Activated CD4-positive, CD25-positive, alpha-beta regulatory T cell treated with anti-CD3 and anti-CD28 coated beads, Interleukin-2, amount 50 U/mL, for 72 hours (primary cell): Measurements from ENCODE around the gene CRYBG2.

Experiments
- DNase-seq: peaks from one replicate; pipeline ENCODE4 v3.0.0; 2021

Gene CRYBG2

DNA sequence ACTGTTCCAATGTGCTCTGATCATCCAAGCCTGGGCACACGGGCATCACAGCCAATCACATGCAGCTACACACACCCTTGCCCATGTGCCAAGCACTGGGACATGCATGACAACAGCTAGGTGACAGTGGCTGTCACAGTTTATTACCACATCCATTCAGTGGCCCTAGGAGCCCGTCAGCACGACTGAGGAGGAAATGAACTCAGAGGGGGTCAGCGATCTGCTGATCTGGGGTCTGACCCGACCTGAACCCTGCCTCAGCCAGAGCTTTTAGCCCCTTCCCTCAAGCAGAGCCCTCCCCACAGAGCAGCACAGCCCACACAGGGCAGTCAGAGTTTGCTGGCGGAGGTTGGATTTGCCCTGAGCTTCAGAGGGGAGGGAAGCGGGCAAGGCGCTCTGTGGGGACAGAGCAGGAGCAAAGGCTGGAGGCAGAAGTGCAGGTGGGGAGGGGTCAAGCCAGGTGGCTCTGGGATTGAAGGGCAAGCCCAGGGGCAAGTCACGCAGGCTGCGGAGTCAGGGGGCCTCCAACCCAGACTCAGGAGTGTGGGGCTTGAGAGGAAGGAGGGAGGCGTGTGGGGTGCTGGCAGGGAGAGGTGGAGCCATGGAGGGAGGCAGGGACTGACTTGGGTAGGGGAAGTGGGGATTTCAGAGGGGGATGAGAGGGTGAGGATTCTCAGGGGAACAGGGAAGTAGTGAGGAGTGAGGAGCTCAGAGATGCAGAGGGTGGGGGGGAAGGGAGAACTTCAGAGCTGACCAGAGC is 63.6 kb downstream of the CRYBG2 start:
- no peak for DNase-seq

DNA sequence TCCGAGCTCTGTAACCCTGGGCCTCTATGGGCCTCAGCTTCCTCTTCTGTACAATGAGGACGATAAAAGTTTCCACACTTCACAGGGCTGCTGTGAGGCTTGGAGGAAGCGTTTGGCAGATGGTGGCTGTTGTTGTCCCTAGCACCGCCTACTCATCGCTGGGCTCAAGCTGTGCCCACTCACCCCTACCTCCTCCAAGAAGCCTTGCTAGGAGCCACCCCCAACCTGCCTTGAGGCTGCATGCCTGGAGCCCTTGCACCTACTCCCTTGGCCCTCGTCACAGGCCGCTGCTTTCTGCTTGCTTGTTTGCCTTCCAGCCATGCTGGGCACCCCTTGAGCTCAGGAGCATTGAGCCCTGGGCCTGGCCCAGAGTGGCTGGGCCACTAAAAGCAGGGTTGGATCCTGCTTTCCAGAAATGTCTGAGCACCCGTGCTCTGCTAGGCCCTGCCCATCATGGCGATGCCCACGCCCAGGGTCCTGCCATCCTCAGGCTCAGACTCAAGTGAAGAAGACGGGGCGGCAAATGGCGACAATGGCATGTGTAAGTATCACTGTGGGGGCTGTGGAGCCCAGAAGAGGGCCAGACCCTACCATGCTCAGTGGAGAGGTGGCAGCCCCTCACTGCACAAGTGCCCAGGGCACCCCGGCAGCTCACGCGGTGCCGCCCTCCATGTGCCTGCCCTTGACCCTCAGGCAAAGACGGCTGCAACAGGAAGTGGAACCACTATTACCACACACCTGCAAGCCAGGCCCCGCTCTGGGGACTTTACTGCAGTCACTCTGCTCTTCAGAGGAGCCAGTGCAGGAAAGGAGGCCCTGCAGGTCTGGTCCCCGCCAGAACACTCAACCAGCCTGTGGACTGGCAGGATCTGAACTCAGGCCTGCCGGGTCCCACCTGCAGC is 64.5 kb downstream of the CRYBG2 start:
- DNase-seq = peak; percentile 57

DNA sequence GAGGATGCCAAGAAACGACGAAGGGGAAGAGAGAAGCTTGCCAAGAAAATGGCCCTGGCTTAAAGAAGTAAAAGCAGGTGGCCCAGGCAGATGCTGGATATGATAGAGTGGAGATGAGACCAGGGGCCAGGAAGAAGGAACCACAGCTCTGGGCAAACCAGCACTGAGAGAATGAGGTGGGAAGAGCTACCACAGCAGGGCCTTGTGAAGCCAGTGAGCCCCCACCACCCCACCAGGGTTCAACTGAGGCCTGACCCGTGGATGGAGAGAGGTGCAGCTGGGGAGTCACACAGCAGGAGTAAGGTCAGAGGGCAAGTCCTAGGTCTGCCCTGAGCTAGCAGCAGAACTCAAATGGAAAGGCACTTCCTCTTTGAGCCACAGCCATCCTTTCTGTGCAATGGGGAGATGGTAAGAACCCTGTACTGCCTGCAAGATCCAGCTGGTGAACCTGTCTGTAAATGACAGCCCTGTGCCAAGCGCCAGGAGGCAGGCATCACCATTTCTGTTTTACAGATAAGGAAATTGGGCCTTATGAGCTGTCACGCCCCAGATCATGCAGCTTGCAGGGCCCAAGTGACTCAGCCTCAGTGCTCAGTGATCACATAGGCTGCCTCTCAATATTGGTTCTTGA is 65.5 kb downstream of the CRYBG2 start:
- peak; percentile 55 for DNase-seq

DNA sequence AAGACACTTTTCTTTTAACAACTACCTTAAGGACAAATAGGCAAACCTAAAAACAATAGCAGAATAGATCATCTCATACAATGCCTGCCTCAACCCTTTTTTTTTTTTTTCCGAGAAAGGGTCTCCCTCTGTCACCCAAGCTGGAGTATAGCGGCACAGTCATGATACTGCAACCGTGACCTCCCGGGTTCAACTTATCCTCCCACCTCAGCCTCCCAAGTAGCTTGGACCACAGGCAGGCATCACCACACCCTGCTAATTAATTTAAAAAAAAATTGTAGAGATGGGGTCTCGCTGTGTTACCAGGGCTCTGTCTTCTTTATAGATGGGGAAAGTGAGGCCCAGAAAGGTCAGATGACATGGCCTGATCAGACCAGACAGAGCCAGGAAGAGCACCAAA is 66.1 kb downstream of the CRYBG2 start:
- DNase-seq = no peak

DNA sequence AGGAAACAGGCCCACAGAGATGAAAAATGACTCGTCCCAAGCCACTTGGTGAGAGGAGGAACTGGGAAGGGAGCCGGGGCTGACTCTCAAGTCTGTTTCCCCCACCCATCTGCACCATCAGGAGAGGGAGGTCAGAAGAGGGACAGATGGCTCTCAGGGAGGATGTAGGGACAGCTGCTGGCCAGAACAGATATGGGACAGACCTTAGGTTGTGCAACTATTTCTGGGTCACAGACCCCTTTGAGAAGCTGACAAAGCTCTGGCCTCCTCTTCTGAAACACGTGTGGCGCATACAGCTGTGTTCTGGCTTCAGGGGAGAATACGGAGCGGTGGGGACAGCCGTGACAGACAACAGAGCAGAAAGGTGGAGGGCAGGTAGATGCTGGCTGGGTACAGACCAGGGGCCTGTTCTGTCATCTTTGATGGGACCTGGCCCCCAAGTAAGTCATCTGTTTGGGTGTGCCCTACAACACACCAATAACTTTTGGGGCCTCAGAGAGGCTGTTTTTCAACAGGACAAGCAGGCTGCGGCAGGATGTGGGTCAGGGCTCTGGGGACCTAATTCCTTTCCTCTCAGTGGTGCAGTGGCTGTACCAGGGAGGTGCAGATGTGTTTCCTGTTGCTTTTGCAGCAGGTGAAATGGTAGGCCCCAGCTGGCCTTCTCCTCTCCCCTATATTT is 66.8 kb downstream of the CRYBG2 start:
- DNase-seq = peak; percentile 61

DNA sequence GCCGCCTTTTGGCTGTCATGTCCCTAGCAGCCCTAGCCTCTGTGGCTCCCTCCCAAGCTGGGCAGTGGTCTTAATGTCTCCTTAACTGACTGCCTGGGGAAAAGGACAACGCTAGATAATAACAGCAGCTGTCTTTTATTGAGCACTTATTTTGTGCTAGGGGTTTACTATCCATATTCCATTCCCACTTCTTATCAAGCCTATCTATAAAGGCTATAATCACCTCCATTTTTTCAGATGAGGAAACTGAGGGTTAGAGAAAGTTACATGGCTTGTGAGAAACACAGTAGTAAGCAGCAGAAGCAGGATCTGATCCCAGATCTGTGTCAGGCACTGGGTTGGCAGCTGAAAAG is 67.9 kb downstream of the CRYBG2 start:
- no peak for DNase-seq

DNA sequence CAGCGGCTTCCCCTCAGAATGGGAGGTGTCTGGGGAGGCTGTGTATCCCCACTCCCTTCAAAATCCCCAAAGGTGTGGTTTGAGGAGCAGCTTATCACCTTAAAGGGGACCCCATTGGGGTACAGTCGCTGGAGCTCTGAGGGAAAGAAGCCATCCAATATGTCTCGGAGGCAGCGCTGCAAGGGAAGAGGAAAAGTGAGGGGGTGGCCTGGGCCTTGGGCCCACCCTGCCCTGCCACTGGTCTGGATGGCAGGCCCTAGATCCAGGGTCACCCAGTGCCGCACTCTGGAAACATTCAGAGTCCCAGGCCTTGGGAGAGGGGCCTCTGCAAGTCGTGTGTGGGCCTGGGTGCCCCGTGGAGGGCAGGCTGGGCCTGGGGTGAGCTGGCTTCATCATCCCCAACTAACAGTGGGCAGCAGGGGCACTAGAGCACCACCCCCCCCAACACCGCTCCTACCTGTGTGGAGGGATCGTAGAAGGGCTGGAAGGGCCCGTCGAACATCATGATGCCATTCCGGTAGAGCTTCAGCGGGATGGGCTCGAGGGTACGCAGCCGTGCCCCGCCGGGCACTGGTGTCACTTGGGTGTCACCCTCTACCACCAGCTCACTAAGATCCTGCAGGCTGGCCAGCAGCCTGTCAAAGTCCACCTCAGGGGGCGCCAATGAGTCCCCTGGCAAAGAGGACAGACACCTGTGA is 68.4 kb downstream of the CRYBG2 start:
- DNase-seq = no peak

DNA sequence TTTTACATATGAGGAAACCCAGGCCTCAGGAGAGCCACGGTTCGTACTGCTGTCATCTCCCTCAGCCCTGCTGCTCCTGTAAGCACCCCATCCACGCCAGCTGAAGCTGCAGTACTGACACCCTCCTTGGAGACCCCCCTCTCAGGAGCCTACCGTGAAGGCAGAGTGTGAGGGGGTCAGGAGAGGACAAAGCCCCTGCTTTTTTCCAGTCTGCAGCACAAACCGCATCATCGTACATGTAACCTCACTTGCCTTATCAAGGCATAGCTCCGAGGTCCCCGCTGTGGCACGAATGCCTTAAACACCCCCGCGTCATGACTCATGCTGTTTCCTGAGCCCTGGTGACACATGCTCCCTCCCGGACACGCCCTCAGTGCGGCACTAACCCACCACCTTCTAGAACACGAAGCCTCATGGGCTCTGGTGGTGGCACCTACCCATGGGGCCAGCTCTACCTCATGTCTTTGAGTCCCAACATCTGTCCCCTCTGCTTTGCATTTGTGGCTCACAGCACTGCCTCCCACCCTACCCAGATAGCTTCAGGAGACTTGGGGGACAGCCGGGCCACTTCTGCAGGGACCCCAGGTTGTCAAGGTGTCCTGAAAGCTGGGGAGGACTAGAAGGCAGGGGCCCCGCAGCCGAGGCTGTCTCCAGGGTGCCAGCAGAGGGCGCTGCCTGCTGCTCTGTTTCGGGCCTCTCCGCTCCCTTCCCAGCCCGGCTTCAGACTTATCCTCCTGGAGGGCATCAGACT is 69.2 kb downstream of the CRYBG2 start:
- peak; percentile 85 for DNase-seq

DNA sequence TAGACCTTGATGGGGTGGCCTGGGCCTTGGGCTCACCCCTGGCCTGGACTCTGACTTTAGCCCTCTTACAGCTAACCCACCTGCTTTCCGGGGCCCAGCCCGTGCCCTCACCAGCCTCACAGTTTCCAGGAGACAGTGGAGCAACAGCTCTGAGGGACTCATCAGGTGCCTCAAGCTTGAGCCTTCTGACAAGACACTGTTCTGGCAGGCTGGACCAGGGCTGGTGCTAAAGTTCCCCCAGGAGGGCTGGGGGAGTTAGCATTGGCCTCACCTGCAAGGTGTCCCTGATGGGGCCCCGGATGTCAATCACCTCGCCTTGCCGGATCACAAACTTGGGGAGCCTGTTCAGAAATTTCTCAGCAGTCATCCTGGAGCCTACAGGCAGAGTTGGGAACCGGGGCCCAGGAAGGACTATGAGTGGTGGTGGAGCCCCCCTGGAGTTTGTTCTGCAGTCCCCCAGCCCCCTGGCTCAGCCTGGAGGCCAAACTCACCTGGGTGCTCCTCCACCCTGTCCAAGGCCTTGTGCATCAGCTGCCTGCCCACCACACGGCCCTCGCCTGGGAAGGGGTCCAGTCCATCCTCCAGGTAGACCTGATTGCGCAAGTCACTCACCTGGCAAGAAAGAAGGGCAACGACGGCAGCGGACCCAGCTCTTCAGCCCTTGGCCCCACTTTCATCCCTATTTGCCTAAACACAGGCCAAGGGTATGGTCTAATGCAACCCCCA is 69.9 kb downstream of the CRYBG2 start:
- DNase-seq = no peak

DNA sequence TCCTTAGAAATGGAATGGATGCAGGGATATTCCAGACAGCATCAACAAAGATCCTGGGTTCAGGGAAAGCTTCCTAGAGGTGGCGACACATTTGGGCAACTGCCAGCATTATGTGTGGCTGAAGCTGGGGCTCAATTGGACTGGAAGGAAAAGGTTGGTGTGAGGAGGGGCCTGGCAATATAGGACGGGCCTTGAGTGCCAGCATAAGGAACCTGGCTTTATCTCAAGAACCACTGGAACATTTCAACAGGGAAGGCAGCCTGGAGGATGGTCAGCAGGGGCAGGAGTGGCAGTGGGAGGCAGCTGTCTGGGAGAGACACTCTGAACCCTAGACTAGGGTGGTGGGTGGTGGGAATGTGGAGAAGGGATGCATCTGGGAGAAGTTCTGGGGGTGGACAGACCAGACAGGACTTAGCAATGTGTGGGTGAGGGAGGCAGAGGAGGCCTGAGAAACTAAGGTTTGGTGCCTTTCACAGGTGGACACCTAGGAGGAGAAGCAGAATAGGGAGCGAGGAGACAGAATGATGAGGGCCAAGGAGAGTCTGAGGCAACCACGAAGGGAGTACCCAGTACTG is 70.6 kb downstream of the CRYBG2 start:
- no peak for DNase-seq

DNA sequence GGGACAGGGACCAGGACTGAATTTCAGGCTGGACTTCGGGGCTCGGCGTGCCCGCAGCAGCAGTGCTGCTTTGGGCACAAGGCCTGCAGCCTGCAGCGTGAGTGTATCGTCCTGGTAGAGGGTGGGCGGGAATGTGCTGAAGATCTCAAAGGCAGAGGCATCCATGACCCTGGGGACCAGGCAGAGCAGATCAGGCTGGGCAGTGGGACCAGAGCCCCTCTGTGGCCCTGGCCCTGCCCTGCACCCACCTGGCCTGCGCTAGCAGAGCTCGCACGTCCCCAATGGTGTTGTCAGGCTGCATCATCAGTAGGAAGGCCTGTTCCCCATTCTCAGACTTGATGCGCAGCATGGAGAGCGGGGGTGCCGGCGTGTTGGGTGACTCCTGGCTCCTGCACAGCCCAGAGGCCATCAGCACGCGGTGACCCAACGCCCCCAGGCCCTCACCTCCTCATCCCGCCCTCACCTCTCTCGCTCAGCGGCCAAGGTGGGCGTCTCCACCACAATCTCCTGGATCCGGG is 71.5 kb downstream of the CRYBG2 start:
- DNase-seq = no peak

DNA sequence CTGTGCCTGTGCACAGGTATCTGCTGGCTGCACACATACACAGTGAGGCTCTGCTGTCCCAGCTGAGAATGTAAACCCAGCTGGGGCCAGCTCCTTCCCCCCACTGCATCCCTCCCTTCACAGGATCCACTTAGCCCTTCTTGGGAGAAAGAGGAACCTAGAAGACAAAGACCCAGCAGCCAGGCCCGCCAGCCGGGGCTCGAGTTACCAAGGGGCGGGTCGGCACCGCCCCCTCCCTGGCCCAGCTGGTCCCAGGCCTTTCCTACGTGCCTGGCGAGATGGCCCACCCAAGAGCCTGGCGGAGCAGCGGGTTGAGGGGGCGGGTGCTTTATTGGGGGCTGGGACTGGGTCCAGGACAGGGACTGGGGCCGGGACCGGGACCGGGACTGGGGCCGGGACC is 72.0 kb downstream of the CRYBG2 start:
- DNase-seq = no peak

DNA sequence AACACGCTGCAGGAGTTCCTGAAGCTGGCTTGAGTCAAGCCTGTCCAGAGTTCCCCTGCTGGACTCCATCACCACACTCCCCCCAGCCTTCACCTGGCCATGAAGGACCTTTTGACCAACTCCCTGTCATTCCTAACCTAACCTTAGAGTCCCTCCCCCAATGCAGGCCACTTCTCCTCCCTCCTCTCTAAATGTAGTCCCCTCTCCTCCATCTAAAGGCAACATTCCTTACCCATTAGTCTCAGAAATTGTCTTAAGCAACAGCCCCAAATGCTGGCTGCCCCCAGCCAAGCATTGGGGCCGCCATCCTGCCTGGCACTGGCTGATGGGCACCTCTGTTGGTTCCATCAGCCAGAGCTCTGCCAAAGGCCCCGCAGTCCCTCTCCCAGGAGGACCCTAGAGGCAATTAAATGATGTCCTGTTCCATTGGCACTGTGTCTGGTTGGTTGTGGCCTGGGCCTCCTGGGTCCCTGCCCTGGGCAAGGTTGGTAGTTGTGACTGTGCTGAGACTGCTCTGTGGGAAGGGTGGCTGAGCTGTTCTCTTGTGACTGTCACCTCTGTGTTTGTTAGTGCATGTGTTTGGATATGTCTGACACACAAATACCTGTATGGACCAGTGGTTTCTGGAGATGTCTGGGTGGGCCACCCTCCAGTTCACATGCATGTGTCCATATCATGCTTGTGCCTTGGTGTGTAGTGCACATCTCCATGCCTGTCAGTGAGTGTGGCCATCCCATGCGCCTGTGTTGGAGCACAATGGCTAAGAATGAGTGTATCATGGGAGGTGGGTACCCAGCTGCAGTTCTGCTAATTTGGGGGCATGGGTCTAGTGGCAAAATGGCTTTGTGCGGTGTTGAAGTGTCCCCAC is 72.6 kb downstream of the CRYBG2 start:
- DNase-seq = no peak

DNA sequence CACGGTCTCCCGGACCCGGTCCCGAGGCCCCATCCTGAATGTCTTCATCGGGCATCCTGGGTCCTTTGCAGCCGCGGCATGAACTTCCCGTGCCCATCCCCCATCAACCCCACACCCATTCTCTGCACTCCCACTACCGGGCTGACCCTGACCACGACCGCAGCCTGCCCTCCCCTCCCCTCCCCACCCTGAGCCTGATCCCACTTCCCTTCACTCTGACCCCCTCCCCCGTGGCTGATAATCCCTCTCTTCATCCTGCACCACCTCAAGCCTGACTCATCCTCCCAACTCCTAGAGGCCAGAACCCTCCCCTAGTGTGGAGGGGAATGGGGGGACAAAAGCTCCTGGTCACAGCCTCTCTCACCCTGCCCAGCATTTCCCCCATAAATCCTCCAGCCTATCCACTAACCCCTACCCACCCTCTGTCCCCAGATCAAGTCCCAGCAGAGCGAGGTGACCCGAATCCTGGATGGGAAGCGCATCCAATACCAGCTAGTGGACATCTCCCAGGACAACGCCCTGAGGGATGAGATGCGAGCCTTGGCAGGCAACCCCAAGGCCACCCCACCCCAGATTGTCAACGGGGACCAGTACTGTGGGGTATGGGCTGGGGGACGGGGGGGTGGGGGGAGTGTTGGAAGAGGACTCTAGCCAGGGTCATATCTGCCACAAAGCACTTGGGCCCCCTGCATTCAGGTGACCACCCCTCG is 73.4 kb downstream of the CRYBG2 start:
- no peak for DNase-seq

DNA sequence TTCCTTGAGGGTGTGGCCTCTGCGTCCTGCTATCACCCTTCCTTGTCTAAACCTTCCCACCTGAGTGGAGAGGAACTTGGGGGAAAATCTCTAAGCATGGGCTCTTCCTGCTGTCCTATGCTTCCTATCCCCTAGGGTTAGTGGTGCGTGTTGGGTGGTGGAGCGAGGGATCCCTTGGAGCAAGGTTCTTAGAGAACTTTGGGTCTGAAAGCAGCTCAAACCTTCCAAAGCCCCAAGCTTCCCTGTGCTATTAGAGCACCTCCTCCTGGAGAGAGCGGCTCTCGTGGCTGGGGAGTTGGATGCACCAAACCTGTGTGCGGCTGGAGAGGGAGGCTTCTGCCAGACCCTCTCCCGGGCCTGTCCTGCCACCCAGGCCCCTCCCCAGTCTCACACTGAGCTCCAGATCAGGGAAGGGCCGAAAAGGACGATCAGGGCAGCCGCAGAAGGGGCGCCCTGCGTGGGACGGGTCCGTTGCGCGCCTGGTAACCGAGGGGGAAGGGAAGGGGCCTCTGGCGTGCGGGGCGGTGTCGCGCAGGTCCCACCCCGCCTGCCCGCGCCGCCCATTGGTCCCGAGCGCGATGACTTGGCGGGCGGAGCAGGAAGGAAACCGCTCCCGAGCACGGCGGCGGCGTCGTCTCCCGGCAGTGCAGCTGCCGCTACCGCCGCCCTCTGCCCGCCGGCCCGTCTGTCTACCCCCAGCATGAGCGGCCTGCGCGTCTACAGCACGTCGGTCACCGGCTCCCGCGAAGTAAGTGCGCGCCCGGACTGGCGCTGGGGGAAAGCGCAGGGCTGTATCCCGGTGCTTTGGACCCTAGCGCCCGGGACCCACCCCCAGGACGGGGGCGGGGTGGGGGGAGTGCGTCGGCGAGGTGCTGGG is 74.2 kb downstream of the CRYBG2 start, which contains the start of gene SH3BGRL3:
SH3BGRL3 (plus strand) TSS at position 631 of the 877 bp plus-strand sequence; CDS start at position 701, 70 bp downstream.
- peak; percentile 85 for DNase-seq

DNA sequence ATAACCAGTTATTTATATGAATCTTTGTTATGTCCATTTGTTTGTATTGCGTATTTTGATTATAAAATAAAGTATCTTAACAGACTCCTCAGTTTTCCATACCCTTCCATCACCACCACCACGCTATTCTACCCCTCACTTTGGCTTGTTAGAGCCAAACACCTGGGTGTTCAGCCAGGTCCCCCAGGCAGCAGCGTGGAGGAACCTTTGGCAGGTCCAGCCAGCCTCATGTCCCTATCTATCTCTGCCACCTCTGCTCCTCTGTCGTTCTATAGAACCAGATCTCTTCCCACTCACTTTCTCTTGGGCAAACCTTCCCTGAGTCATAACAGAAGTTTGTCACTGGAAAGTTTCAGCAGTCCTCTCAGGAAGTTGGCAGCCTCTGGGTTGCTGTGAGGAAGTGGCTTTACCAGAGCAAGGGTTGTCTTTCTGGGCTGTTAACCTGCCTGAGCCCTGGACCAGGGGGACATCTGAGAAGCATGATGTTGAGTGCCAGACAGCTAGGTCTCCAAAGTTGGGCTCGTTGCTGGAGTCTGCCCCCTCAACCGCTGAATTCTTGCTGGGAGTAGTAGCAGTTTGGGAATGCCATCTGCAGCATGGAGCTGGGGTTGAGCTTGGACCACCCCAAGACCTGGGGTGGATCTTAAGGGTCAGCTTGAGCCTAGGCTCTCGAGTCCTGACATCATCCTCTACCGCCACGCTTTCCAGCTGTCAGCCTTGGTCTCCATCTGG is 75.0 kb downstream of the CRYBG2 start:
- no peak for DNase-seq

DNA sequence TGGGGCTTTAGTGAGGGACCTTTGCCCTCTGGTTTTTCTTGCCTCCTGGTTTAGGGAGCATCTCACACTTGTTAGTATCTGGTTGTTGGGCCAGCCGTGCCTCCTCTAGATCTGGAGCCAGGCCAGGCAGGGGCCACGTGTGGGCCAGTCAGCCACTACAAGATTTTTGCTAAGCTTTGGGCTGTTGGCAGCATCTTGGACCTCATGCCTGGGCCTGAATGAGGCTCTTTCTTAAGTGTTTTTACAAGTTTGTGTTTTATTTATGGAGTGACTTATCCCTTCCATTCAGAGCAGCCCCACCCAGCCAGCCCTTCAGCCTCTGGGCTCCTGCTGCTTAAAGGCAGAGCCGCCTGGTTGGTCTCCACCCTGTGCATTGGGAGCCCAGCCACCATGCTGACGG is 75.6 kb downstream of the CRYBG2 start:
- DNase-seq = no peak
